HepG2 (cell line): ENCODE results near the gene C2orf49. TPM values are rescaled to one million over a fixed set of nuclear protein-coding genes. Genes with fewer than 3 reads are reported as not detected.
A peak's percentile ranks its signal among the peaks of the same experiment; 100 is the strongest.

ENCODE experiments used
- AHR ChIP-seq: IDR thresholded peaks from 2 replicates; pipeline ENCODE4 v1.6.1; 2018; ENCODE audit warnings: missing genetic modification reagents, missing compliant biosample characterization
- ATF6 ChIP-seq: sonication (generic); formaldehyde crosslinking; conservative IDR thresholded peaks from 2 replicates; pipeline ENCODE4 v1.4.0; 2020; ENCODE audit warnings: missing genetic modification reagents
- ELF4 ChIP-seq: sonication (generic); formaldehyde crosslinking; IDR thresholded peaks from 2 replicates; pipeline ENCODE4 v1.5.0; 2020; ENCODE audit warnings: missing genetic modification reagents, mild to moderate bottlenecking, moderate library complexity, borderline replicate concordance
- HNF4A ChIP-seq: sonication (generic); formaldehyde crosslinking; IDR thresholded peaks from 2 replicates; pipeline ENCODE4 v1.4.0; 2020; ENCODE audit warnings: missing genetic modification reagents
- KLF15 ChIP-seq: sonication (generic); formaldehyde crosslinking; IDR thresholded peaks from 2 replicates; pipeline ENCODE4 v1.8.1; 2023; ENCODE audit warnings: borderline replicate concordance, mild to moderate bottlenecking, inconsistent platforms, missing genetic modification reagents, mixed read lengths
- MED8 ChIP-seq: sonication (generic); formaldehyde crosslinking; IDR thresholded peaks from 2 replicates; pipeline ENCODE4 v1.8.1; 2023; ENCODE audit warnings: mild to moderate bottlenecking, missing genetic modification reagents; ENCODE audit not compliant: insufficient replicate concordance
- MEIS2 ChIP-seq: sonication (generic); formaldehyde crosslinking; IDR thresholded peaks from 2 replicates; pipeline ENCODE4 v1.9.0; 2021; ENCODE audit warnings: mild to moderate bottlenecking, missing genetic modification reagents
- MTF2 ChIP-seq: sonication (generic); formaldehyde crosslinking; IDR thresholded peaks from 2 replicates; pipeline ENCODE4 v1.5.0; 2020; ENCODE audit warnings: missing genetic modification reagents, borderline replicate concordance
- MXD4 ChIP-seq: IDR thresholded peaks from 2 replicates; pipeline ENCODE4 v1.6.1; 2016; ENCODE audit warnings: mild to moderate bottlenecking, missing biosample characterization, missing genetic modification reagents
- PHF20 ChIP-seq: sonication (generic); formaldehyde crosslinking; IDR thresholded peaks from 2 replicates; pipeline ENCODE4 v1.5.0; 2020; ENCODE audit warnings: mild to moderate bottlenecking, missing genetic modification reagents
- PREB ChIP-seq: sonication (generic); formaldehyde crosslinking; IDR thresholded peaks from 2 replicates; pipeline ENCODE4 v1.4.0; 2020; ENCODE audit warnings: missing genetic modification reagents
- TARDBP ChIP-seq: sonication (generic); formaldehyde crosslinking; IDR thresholded peaks from 2 replicates; pipeline ENCODE4 v1.8.0; 2022; ENCODE audit warnings: mild to moderate bottlenecking, missing genetic modification reagents
- ZNF33B ChIP-seq: sonication (generic); formaldehyde crosslinking; IDR thresholded peaks from 2 replicates; pipeline ENCODE4 v1.5.1; 2020; ENCODE audit warnings: mild to moderate bottlenecking, missing genetic modification reagents
- ZNF34 ChIP-seq: sonication (generic); formaldehyde crosslinking; IDR thresholded peaks from 2 replicates; pipeline ENCODE4 v1.4.0; 2020; ENCODE audit warnings: mild to moderate bottlenecking, missing genetic modification reagents, borderline replicate concordance
- ZNF619 ChIP-seq: sonication (generic); formaldehyde crosslinking; IDR thresholded peaks from 2 replicates; pipeline ENCODE4 v1.4.0; 2020; ENCODE audit warnings: mild to moderate bottlenecking, missing genetic modification reagents
- polyA plus RNA-seq, 8 experiments: library from polyadenylated mRNA; depleted of rRNA in 3 of 8; stranded (reverse) in 7 of 8; unstranded in 1 of 8; fragments of >200 nt; fragmentation: Illumina TruSeq in 4 of 8; extraction: Trizol in 4 of 8; gene quantifications; 2 replicates each; pipeline versions ENCODE4 v1.2.1 to v1.2.3, GENCODE V29; 2011 to 2016; ENCODE audit warnings: low read depth in 4 of 8, missing spikeins in 1 of 8, mixed read lengths in 1 of 8; ENCODE audit not compliant: insufficient read depth in 1 of 8
- total RNA-seq, 5 experiments: library from RNA; depleted of rRNA; stranded (reverse); fragments of >200 nt; fragmentation: Illumina TruSeq; extraction: Trizol; gene quantifications; 2 replicates each; pipeline ENCODE4 v1.2.3, GENCODE V29; 2016; ENCODE audit warnings: low read depth in 1 of 5
- TF ChIP-seq, protein P1 (sequence below): sonication (generic); formaldehyde crosslinking; IDR thresholded peaks from 2 replicates; pipeline ENCODE4 v1.4.0; 2020; ENCODE audit warnings: missing genetic modification reagents; ENCODE audit errors: not compliant biosample characterization
- TF ChIP-seq, protein P2 (sequence below): IDR thresholded peaks from 2 replicates; pipeline ENCODE4 v1.6.1; 2016
- TF ChIP-seq, protein P3 (sequence below): sonication (generic); formaldehyde crosslinking; IDR thresholded peaks from 2 replicates; pipeline ENCODE4 v1.9.0; 2021; ENCODE audit warnings: missing genetic modification reagents, mild to moderate bottlenecking, borderline replicate concordance
- TF ChIP-seq, protein P4 (sequence below): fragments of 450-650 bp; IDR thresholded peaks from 2 replicates; pipeline ENCODE4 v1.6.1; 2017; ENCODE audit warnings: mild to moderate bottlenecking

Gene C2orf49
- total and polyA plus RNA-seq, 2 of the 13 experiments (the other 11 are each of a cell fraction or from before 2014, with no cell fraction given) = 24.7 to 28.8 TPM

- no peak for TF ChIP-seq ATF6 (CRISPR knock-in tag)
- TF ChIP-seq PHF20 = peak; percentile 67
- TF ChIP-seq MEIS2 = no peak; the same call in 1 of the 2 replicates
- peak; percentile 90 for TF ChIP-seq MXD4
- no peak; the same call in 1 of the 2 replicates for TF ChIP-seq PREB (CRISPR knock-in tag)
- TF ChIP-seq, protein P1, sequence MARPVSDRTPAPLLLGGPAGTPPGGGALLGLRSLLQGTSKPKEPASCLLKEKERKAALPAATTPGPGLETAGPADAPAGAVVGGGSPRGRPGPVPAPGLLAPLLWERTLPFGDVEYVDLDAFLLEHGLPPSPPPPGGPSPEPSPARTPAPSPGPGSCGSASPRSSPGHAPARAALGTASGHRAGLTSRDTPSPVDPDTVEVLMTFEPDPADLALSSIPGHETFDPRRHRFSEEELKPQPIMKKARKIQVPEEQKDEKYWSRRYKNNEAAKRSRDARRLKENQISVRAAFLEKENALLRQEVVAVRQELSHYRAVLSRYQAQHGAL (CRISPR knock-in tag) = peak; percentile 32
- no peak for TF ChIP-seq HNF4A
- TF ChIP-seq ZNF34 (CRISPR knock-in tag) = 0 out of 2 replicates have a peak, but pooled peaks have one; percentile 97
- TF ChIP-seq MTF2 = peak; percentile 78; the same call in 1 of the 2 replicates
- TF ChIP-seq, protein P2, sequence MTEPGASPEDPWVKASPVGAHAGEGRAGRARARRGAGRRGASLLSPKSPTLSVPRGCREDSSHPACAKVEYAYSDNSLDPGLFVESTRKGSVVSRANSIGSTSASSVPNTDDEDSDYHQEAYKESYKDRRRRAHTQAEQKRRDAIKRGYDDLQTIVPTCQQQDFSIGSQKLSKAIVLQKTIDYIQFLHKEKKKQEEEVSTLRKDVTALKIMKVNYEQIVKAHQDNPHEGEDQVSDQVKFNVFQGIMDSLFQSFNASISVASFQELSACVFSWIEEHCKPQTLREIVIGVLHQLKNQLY = peak; percentile 57; the same call in 1 of the 2 replicates
- peak; percentile 84; the same call in 1 of the 2 replicates for TF ChIP-seq TARDBP (CRISPR knock-in tag)
- peak; percentile 77; the same call in 1 of the 2 replicates for TF ChIP-seq AHR (CRISPR knock-in tag)
- TF ChIP-seq MED8 = no peak
- peak; percentile 84 for TF ChIP-seq ZNF619
- TF ChIP-seq, protein P3, sequence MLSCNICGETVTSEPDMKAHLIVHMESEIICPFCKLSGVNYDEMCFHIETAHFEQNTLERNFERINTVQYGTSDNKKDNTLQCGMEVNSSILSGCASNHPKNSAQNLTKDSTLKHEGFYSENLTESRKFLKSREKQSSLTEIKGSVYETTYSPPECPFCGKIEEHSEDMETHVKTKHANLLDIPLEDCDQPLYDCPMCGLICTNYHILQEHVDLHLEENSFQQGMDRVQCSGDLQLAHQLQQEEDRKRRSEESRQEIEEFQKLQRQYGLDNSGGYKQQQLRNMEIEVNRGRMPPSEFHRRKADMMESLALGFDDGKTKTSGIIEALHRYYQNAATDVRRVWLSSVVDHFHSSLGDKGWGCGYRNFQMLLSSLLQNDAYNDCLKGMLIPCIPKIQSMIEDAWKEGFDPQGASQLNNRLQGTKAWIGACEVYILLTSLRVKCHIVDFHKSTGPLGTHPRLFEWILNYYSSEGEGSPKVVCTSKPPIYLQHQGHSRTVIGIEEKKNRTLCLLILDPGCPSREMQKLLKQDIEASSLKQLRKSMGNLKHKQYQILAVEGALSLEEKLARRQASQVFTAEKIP (CRISPR knock-in tag) = no peak
- TF ChIP-seq KLF15 (CRISPR knock-in tag) = no peak
- TF ChIP-seq, protein P4, sequence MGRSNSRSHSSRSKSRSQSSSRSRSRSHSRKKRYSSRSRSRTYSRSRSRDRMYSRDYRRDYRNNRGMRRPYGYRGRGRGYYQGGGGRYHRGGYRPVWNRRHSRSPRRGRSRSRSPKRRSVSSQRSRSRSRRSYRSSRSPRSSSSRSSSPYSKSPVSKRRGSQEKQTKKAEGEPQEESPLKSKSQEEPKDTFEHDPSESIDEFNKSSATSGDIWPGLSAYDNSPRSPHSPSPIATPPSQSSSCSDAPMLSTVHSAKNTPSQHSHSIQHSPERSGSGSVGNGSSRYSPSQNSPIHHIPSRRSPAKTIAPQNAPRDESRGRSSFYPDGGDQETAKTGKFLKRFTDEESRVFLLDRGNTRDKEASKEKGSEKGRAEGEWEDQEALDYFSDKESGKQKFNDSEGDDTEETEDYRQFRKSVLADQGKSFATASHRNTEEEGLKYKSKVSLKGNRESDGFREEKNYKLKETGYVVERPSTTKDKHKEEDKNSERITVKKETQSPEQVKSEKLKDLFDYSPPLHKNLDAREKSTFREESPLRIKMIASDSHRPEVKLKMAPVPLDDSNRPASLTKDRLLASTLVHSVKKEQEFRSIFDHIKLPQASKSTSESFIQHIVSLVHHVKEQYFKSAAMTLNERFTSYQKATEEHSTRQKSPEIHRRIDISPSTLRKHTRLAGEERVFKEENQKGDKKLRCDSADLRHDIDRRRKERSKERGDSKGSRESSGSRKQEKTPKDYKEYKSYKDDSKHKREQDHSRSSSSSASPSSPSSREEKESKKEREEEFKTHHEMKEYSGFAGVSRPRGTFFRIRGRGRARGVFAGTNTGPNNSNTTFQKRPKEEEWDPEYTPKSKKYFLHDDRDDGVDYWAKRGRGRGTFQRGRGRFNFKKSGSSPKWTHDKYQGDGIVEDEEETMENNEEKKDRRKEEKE = no peak
- TF ChIP-seq ZNF33B = peak; percentile 49; the same call in 1 of the 2 replicates
- TF ChIP-seq ELF4 = 0 out of 2 replicates have a peak, but pooled peaks have one; percentile 57
These were observed 8.8 kb upstream of the C2orf49 start (continued) for GRCh38 chr2:105328281-105329196.
